ENCODE measurements around the gene C1GALT1C1. TPM values are rescaled to one million over a fixed set of nuclear protein-coding genes. Genes with fewer than 3 reads are reported as not detected.

Gene C1GALT1C1
- polyA plus RNA-seq, 1 of the 3 experiments (the other 2 are of a cell fraction), result 26.9 TPM

GRCh38 chrX:120647127-120647526, 17.3 kb upstream of the C1GALT1C1 start:
- no peak overlapping the region for H3K4me2 ChIP-seq
- H3K9me2 ChIP-seq, result no peaks in the 10 kb centered on the region
- no peaks in the 10 kb centered on the region for H3K79me2 ChIP-seq (ENCODE audit: insufficient read depth)
- H3K27ac ChIP-seq (ENCODE audit: low read depth in 2 of 2, low read length in 1 of 2), result no peak overlapping the region
- ChIA-PET CTCF (interaction anchor here (2.3 kb wide), 1 partner anchor 16 kb away, joined by 5 read pairs; no protein-coding TSS in a partner anchor), POLR2A (interaction anchor here (1.1 kb wide), 1 partner anchor 88 kb away, joined by 3 read pairs; no protein-coding TSS in a partner anchor)
- H3K27me3 ChIP-seq (ENCODE audit: insufficient read depth), result no peaks in the 10 kb centered on the region; the same call in 1 of the 2 replicates
- H3K9me3 ChIP-seq, result no peaks in the 10 kb centered on the region
- TF ChIP-seq RAD21 (IDR thresholded peaks at IDR 0.05; ENCODE audit: low read length) (no peak), GABPA (IDR thresholded peaks at IDR 0.05; ENCODE audit: low read depth) (no peak), JUND (IDR thresholded peaks at IDR 0.05) (no peak), EP300 (IDR thresholded peaks at IDR 0.05; ENCODE audit: borderline replicate concordance in 1 of 2, low read depth in 1 of 2, low read length in 1 of 2) (no peak), EZH2phosphoT487 (IDR thresholded peaks at IDR 0.05; ENCODE audit: borderline replicate concordance, low read depth) (no peak), SIN3A (IDR thresholded peaks at IDR 0.05; ENCODE audit: borderline replicate concordance, low read depth, low read length) (no peak), SMC3 (IDR thresholded peaks at IDR 0.05; ENCODE audit: low read depth, low read length) (no peak), RFX5 (IDR thresholded peaks at IDR 0.05; ENCODE audit: low read length) (no peak), NFIC (IDR thresholded peaks at IDR 0.05; ENCODE audit: borderline replicate concordance) (no peak), POLR2AphosphoS5 (IDR thresholded peaks at IDR 0.05; ENCODE audit: low read depth, low read length) (no peak), TCF12 (IDR thresholded peaks at IDR 0.05) (no peak), FOSL2 (IDR thresholded peaks at IDR 0.05; ENCODE audit: borderline replicate concordance, low read depth) (no peak), MXI1 (IDR thresholded peaks at IDR 0.05; ENCODE audit: low read depth, low read length) (no peak)
- TF ChIP-seq, protein P1, sequence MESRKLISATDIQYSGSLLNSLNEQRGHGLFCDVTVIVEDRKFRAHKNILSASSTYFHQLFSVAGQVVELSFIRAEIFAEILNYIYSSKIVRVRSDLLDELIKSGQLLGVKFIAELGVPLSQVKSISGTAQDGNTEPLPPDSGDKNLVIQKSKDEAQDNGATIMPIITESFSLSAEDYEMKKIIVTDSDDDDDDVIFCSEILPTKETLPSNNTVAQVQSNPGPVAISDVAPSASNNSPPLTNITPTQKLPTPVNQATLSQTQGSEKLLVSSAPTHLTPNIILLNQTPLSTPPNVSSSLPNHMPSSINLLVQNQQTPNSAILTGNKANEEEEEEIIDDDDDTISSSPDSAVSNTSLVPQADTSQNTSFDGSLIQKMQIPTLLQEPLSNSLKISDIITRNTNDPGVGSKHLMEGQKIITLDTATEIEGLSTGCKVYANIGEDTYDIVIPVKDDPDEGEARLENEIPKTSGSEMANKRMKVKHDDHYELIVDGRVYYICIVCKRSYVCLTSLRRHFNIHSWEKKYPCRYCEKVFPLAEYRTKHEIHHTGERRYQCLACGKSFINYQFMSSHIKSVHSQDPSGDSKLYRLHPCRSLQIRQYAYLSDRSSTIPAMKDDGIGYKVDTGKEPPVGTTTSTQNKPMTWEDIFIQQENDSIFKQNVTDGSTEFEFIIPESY (IDR thresholded peaks at IDR 0.05; ENCODE audit: borderline replicate concordance, low read depth), result no peak
- TF ChIP-seq, protein P2, sequence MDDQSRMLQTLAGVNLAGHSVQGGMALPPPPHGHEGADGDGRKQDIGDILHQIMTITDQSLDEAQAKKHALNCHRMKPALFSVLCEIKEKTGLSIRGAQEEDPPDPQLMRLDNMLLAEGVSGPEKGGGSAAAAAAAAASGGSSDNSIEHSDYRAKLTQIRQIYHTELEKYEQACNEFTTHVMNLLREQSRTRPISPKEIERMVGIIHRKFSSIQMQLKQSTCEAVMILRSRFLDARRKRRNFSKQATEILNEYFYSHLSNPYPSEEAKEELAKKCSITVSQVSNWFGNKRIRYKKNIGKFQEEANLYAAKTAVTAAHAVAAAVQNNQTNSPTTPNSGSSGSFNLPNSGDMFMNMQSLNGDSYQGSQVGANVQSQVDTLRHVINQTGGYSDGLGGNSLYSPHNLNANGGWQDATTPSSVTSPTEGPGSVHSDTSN (IDR thresholded peaks at IDR 0.05), result no peak
- TF ChIP-seq, protein P3, sequence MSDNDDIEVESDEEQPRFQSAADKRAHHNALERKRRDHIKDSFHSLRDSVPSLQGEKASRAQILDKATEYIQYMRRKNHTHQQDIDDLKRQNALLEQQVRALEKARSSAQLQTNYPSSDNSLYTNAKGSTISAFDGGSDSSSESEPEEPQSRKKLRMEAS (IDR thresholded peaks at IDR 0.05; ENCODE audit: low read depth), result no peak
- no peaks in the 10 kb centered on the region for H4K20me1 ChIP-seq (ENCODE audit: insufficient read depth)
- no peak overlapping the region for H3K4me3 ChIP-seq (ENCODE audit: low read depth in 2 of 2, low read length in 1 of 2)
- H3K9ac ChIP-seq, result no peak overlapping the region
- DNase-seq, result no peak
- H3F3A ChIP-seq (replicated peaks; ENCODE audit: insufficient read depth), result peaks cover 6% of the 10 kb centered on the region
- H3K36me3 ChIP-seq (replicated peaks in 1 of 2; ENCODE audit: control insufficient read depth in 1 of 2, insufficient read depth in 2 of 2, low read length in 1 of 2), result no peaks in the 10 kb centered on the region
- no peak overlapping the region for H2AFZ ChIP-seq (ENCODE audit: low read depth)
- H3K4me1 ChIP-seq (ENCODE audit: control insufficient read depth in 1 of 2, insufficient read depth in 2 of 2, low read depth in 1 of 2, low read length in 1 of 2), result no peaks in the 10 kb centered on the region
- 32% methylated on average over 4 of the region's 4 CpGs for WGBS (ENCODE audit: low lambda C conversion rate)

- DNase-seq, result no peak
- H3K4me2 ChIP-seq, result no peak overlapping the region
- H2AFZ ChIP-seq (ENCODE audit: low read depth), result no peak overlapping the region
- H3K9me2 ChIP-seq, result no peaks in the 10 kb centered on the region
- H3K4me3 ChIP-seq (ENCODE audit: low read depth in 2 of 2, low read length in 1 of 2), result no peak overlapping the region
- ChIA-PET CTCF (interaction anchor here (1.6 kb wide), 1 partner anchor 168 kb away, joined by 3 read pairs; no protein-coding TSS in a partner anchor), POLR2A (no interaction called here)
- no peaks in the 10 kb centered on the region; the same call in 1 of the 2 replicates for H3K27me3 ChIP-seq (ENCODE audit: insufficient read depth)
- no peaks in the 10 kb centered on the region for H4K20me1 ChIP-seq (ENCODE audit: insufficient read depth)
- TF ChIP-seq GABPA (IDR thresholded peaks at IDR 0.05; ENCODE audit: low read depth), result no peak
- TF ChIP-seq TAF1 (IDR thresholded peaks at IDR 0.05; ENCODE audit: borderline replicate concordance, low read depth, low read length), result no peak
- TF ChIP-seq, protein P4, sequence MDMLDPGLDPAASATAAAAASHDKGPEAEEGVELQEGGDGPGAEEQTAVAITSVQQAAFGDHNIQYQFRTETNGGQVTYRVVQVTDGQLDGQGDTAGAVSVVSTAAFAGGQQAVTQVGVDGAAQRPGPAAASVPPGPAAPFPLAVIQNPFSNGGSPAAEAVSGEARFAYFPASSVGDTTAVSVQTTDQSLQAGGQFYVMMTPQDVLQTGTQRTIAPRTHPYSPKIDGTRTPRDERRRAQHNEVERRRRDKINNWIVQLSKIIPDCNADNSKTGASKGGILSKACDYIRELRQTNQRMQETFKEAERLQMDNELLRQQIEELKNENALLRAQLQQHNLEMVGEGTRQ (IDR thresholded peaks at IDR 0.05; ENCODE audit: borderline replicate concordance, low read depth, low read length), result no peak
- TF ChIP-seq, protein P5, sequence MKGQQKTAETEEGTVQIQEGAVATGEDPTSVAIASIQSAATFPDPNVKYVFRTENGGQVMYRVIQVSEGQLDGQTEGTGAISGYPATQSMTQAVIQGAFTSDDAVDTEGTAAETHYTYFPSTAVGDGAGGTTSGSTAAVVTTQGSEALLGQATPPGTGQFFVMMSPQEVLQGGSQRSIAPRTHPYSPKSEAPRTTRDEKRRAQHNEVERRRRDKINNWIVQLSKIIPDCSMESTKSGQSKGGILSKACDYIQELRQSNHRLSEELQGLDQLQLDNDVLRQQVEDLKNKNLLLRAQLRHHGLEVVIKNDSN (IDR thresholded peaks at IDR 0.05; ENCODE audit: borderline replicate concordance, low read depth), result no peak
- TF ChIP-seq REST (IDR thresholded peaks at IDR 0.05; ENCODE audit: low read depth, low read length), result no peak
- TF ChIP-seq EP300 (IDR thresholded peaks at IDR 0.05; ENCODE audit: borderline replicate concordance in 1 of 2, low read depth in 1 of 2, low read length in 1 of 2), result no peak
- no peak overlapping the region for H3K9ac ChIP-seq
- H3K79me2 ChIP-seq (ENCODE audit: insufficient read depth), result no peaks in the 10 kb centered on the region
- H3K27ac ChIP-seq (ENCODE audit: low read depth in 2 of 2, low read length in 1 of 2), result no peak overlapping the region
- H3K36me3 ChIP-seq (replicated peaks in 1 of 2; ENCODE audit: control insufficient read depth in 1 of 2, insufficient read depth in 2 of 2, low read length in 1 of 2), result no peaks in the 10 kb centered on the region
- 23% methylated on average over 2 of the region's 2 CpGs for WGBS (ENCODE audit: low lambda C conversion rate)
- H3K4me1 ChIP-seq (ENCODE audit: control insufficient read depth in 1 of 2, insufficient read depth in 2 of 2, low read depth in 1 of 2, low read length in 1 of 2), result no peaks in the 10 kb centered on the region
- H3K9me3 ChIP-seq, result no peaks in the 10 kb centered on the region
- peaks cover under 1% of the 10 kb centered on the region for H3F3A ChIP-seq (replicated peaks; ENCODE audit: insufficient read depth)
These were observed 13.0 kb upstream of the C1GALT1C1 start for GRCh38 chrX:120642871-120643270.
